Fibroblast of lung (primary cell): ENCODE measurements around the gene KIRREL3.

Experiments used
- CTCF ChIP-seq, 2 donors: IDR thresholded peaks in 1 of 2; conservative IDR thresholded peaks in 1 of 2; 1 replicate in 1 of 2; 2 replicates in 1 of 2; pipeline ENCODE4 v1.5.1; 2011 to 2012; ENCODE audit warnings: low read length in 2 of 2, control low read depth in 1 of 2, inconsistent platforms in 1 of 2, low read depth in 1 of 2, mild to moderate bottlenecking in 1 of 2
- EZH2 ChIP-seq: IDR thresholded peaks from 2 replicates; pipeline ENCODE4 v1.5.1; 2012; ENCODE audit warnings: low read length, control low read depth, mild to moderate bottlenecking; ENCODE audit errors: missing control alignments

GRCh38 chr11:126687477-126687876 is 313.1 kb downstream of the KIRREL3 start:
- TF ChIP-seq CTCF (conservative IDR thresholded peaks at IDR 0.05 in 1 of 2, IDR thresholded peaks at IDR 0.05 in 1 of 2; ENCODE audit: low read depth in 1 of 2, low read length in 2 of 2): no peak
- TF ChIP-seq EZH2: no peak
